Liver (tissue), 9 donors: ENCODE data around the gene MEAK7. TPM values are rescaled to one million over a fixed set of nuclear protein-coding genes. Genes with fewer than 3 reads are reported as not detected.

Experiments
- DNase-seq: peaks from one replicate; pipeline ENCODE4 v3.0.0-alpha.2; 2017; ENCODE audit warnings: low spot score
- H3K27ac ChIP-seq, 2 donors: one replicate each; pipeline ENCODE4 v1.7.0; 2013; ENCODE audit warnings: inconsistent platforms in 2 of 2, low read length in 2 of 2, control low read depth in 1 of 2, low read depth in 1 of 2, mild to moderate bottlenecking in 1 of 2
- H3K27me3 ChIP-seq, 4 donors: one replicate each; pipeline versions ENCODE4 v1.6.1 to v1.7.0; 2013; ENCODE audit warnings: low read length in 3 of 4, inconsistent platforms in 1 of 4, mild to moderate bottlenecking in 1 of 4, moderate library complexity in 1 of 4; ENCODE audit not compliant: control insufficient read depth in 4 of 4, insufficient read depth in 4 of 4
- H3K36me3 ChIP-seq, 4 donors: one replicate each; pipeline versions ENCODE4 v1.6.1 to v1.7.0; 2013; ENCODE audit warnings: low read length in 3 of 4, mild to moderate bottlenecking in 3 of 4, low read depth in 1 of 4, moderate library complexity in 1 of 4; ENCODE audit not compliant: control insufficient read depth in 4 of 4, insufficient read depth in 3 of 4
- H3K4me1 ChIP-seq, 4 donors: one replicate each; pipeline versions ENCODE4 v1.6.1 to v1.7.0; 2013; ENCODE audit warnings: low read length in 3 of 4, mild to moderate bottlenecking in 3 of 4, moderate library complexity in 1 of 4; ENCODE audit not compliant: control insufficient read depth in 4 of 4, insufficient read depth in 4 of 4
- H3K4me3 ChIP-seq, 3 donors: one replicate each; pipeline versions ENCODE4 v1.6.1 to v1.7.0; 2013; ENCODE audit warnings: low read length in 3 of 3, control low read depth in 1 of 3, low read depth in 1 of 3, mild to moderate bottlenecking in 1 of 3
- H3K9ac ChIP-seq, 2 donors: one replicate each; pipeline ENCODE4 v1.7.0; 2013; ENCODE audit warnings: low read length in 2 of 2, mild to moderate bottlenecking in 2 of 2, moderate library complexity in 2 of 2, control low read depth in 1 of 2, low read depth in 1 of 2
- H3K9me3 ChIP-seq, 4 donors: one replicate each; pipeline versions ENCODE4 v1.6.1 to v1.7.0; 2013; ENCODE audit warnings: low read length in 3 of 4; ENCODE audit not compliant: control insufficient read depth in 4 of 4
- ATF3 ChIP-seq: IDR thresholded peaks from 2 replicates; pipeline ENCODE4 v1.6.1; 2016; ENCODE audit warnings: antibody characterized with exemption
- CTCF ChIP-seq: fragments of 150-350 bp; IDR thresholded peaks from 2 replicates; pipeline ENCODE4 v1.5.1; 2017; ENCODE audit warnings: improper control_type of control experiment, low read depth, low read length; ENCODE audit not compliant: missing input control
- EGR1 ChIP-seq, 2 donors: IDR thresholded peaks; 2 replicates each; pipeline ENCODE4 v1.6.1; 2016 to 2018; ENCODE audit warnings: antibody characterized with exemption in 2 of 2, low read depth in 2 of 2
- FOXA2 ChIP-seq: IDR thresholded peaks from 2 replicates; pipeline ENCODE4 v1.6.1; 2016; ENCODE audit warnings: antibody characterized with exemption
- HNF4A ChIP-seq, 2 donors: conservative IDR thresholded peaks; 2 replicates each; pipeline ENCODE4 v1.6.1; 2016; ENCODE audit warnings: antibody characterized with exemption in 2 of 2, mild to moderate bottlenecking in 2 of 2
- HNF4G ChIP-seq: IDR thresholded peaks from 2 replicates; pipeline ENCODE4 v1.6.1; 2016; ENCODE audit warnings: antibody characterized with exemption
- JUND ChIP-seq, 2 donors: IDR thresholded peaks; 2 replicates each; pipeline ENCODE4 v1.6.1; 2016; ENCODE audit warnings: antibody characterized with exemption in 2 of 2
- MAX ChIP-seq: IDR thresholded peaks from 2 replicates; pipeline ENCODE4 v1.6.1; 2016; ENCODE audit warnings: antibody characterized with exemption
- NR2F2 ChIP-seq: IDR thresholded peaks from 2 replicates; pipeline ENCODE4 v1.6.1; 2016; ENCODE audit warnings: antibody characterized with exemption
- RAD21 ChIP-seq, 2 donors: IDR thresholded peaks; 2 replicates each; pipeline ENCODE4 v1.6.1; 2016; ENCODE audit warnings: antibody characterized with exemption in 2 of 2, mild to moderate bottlenecking in 2 of 2
- RXRA ChIP-seq, 2 donors: IDR thresholded peaks; 2 replicates each; pipeline ENCODE4 v1.6.1; 2017 to 2018; ENCODE audit warnings: antibody characterized with exemption in 2 of 2, mild to moderate bottlenecking in 1 of 2
- SP1 ChIP-seq: IDR thresholded peaks from 2 replicates; pipeline ENCODE4 v1.6.1; 2018; ENCODE audit warnings: antibody characterized with exemption, mild to moderate bottlenecking
- TAF1 ChIP-seq: conservative IDR thresholded peaks from 2 replicates; pipeline ENCODE4 v1.6.1; 2016; ENCODE audit warnings: antibody characterized with exemption, mild to moderate bottlenecking
- YY1 ChIP-seq: IDR thresholded peaks from 2 replicates; pipeline ENCODE4 v1.6.1; 2016; ENCODE audit warnings: antibody characterized with exemption, mild to moderate bottlenecking
- WGBS: extraction: QIAGEN DNeasy Blood & Tissue Kit; methylation state at CpG from one replicate; pipeline ENCODE4 v1.1.7; 2013; 5-methylcytosine and 5-hydroxymethylcytosine counted together
- polyA plus RNA-seq, 2 donors: library from polyadenylated mRNA; stranded (reverse) in 1 of 2; unstranded in 1 of 2; fragments of 200-250 nt in 1 of 2; fragments of >200 nt in 1 of 2; fragmentation: Nextera tagmentation in 1 of 2; extraction: Ambion mirVana in 1 of 2; gene quantifications; one replicate each; pipeline versions ENCODE4 v1.2.1 to v1.2.3, GENCODE V29; 2013 to 2015
- total RNA-seq, 2 donors: library from RNA; depleted of rRNA; stranded (reverse); fragments of >200 nt; gene quantifications; one replicate each; pipeline ENCODE4 v1.2.3, GENCODE V29; 2014
- donor health status: healthy.
- donor health status: healthy.
- donor health status: healthy.
- donor health status: healthy.
- donor health status: healthy.

Gene MEAK7
- total and polyA plus RNA-seq, 4 donors, result 1.3 to 4.0 (median 2.2) TPM

GRCh38 chr16:84514874-84515835 is 10.7 kb upstream of the MEAK7 start:
- no peaks in the 10 kb centered on the region for H3K4me1 ChIP-seq
- no peak for DNase-seq
- H3K9ac ChIP-seq, result no peak overlapping the region
- H3K4me3 ChIP-seq, result no peak overlapping the region
- H3K9me3 ChIP-seq, result no peaks in the 10 kb centered on the region
- H3K27ac ChIP-seq, result peak overlapping the region; percentile 25 to 53
- no peak for TF ChIP-seq TAF1
- TF ChIP-seq HNF4A (conservative IDR thresholded peaks at IDR 0.05), result no peak
- peak; percentile 10 for TF ChIP-seq SP1
- no peak for TF ChIP-seq NR2F2
- no peak for TF ChIP-seq JUND (IDR thresholded peaks at IDR 0.05)
- TF ChIP-seq RAD21 (IDR thresholded peaks at IDR 0.05), result no peak
- TF ChIP-seq CTCF, result no peak
- no peaks in the 10 kb centered on the region for H3K36me3 ChIP-seq
- WGBS, result 72% methylated on average over 26 of the region's 26 CpGs
- H3K27me3 ChIP-seq, result no peaks in the 10 kb centered on the region

GRCh38 chr16:84514295-84514873 is 9.9 kb upstream of the MEAK7 start:
- no peak for DNase-seq
- no peaks in the 10 kb centered on the region for H3K36me3 ChIP-seq
- H3K4me3 ChIP-seq, result no peak overlapping the region

GRCh38 chr16:84513666-84514065 is 9.2 kb upstream of the MEAK7 start:
- Histone ChIP-seq H3K9me3 (no peaks in the 10 kb centered on the region), H3K9ac (no peak overlapping the region), H3K36me3 (no peaks in the 10 kb centered on the region), H3K4me1 (no peaks in the 10 kb centered on the region), H3K4me3 (no peak overlapping the region), H3K27ac (no peak overlapping the region), H3K27me3 (no peaks in the 10 kb centered on the region)
- WGBS, result 80% methylated on average over 11 of the region's 11 CpGs
- TF ChIP-seq SP1, result no peak
- no peak for TF ChIP-seq HNF4G
- TF ChIP-seq RXRA (IDR thresholded peaks at IDR 0.05), result no peak
- TF ChIP-seq CTCF, result no peak
- TF ChIP-seq JUND (IDR thresholded peaks at IDR 0.05), result no peak
- TF ChIP-seq ATF3, result no peak
- TF ChIP-seq NR2F2, result no peak
- no peak for TF ChIP-seq YY1
- no peak for TF ChIP-seq FOXA2
- no peak for TF ChIP-seq EGR1 (IDR thresholded peaks at IDR 0.05; ENCODE audit: low read depth in 2 of 2)
- TF ChIP-seq TAF1, result no peak
- TF ChIP-seq MAX, result no peak
- no peak for DNase-seq

More at GRCh38 chr16:84514295-84514873, 9.9 kb upstream of the MEAK7 start:
- Histone ChIP-seq H3K27me3 (no peaks in the 10 kb centered on the region), H3K9ac (no peak overlapping the region), H3K4me1 (no peaks in the 10 kb centered on the region), H3K27ac (peak overlapping the region; percentile 6 to 25), H3K9me3 (no peaks in the 10 kb centered on the region)
- TF ChIP-seq EGR1 (IDR thresholded peaks at IDR 0.05; ENCODE audit: low read depth in 2 of 2), result no peak
- no peak for TF ChIP-seq RXRA (IDR thresholded peaks at IDR 0.05)
- WGBS, result 77% methylated on average over 14 of the region's 14 CpGs
